Body of pancreas (tissue), 4 donors: ENCODE results near the gene ING2. TPM values are rescaled to one million over a fixed set of nuclear protein-coding genes. Genes with fewer than 3 reads are reported as not detected.

Experiments
- ATAC-seq: fragments of 150-250 bp; one replicate; pipeline ENCODE4 v1.9.1; 2016
- DNase-seq, 4 donors: peaks; one replicate each; pipeline ENCODE4 v3.0.0-alpha.2; 2019
- H3K27ac ChIP-seq, 4 donors: fragments of 200-600 bp; sonication (generic); 1 replicate in 3 of 4; 2 replicates in 1 of 4; pipeline versions ENCODE4 v1.5.1 to v1.6.1; 2016 to 2019; ENCODE audit warnings: mild to moderate bottlenecking in 1 of 4, mixed read lengths in 1 of 4, moderate library complexity in 1 of 4
- H3K27me3 ChIP-seq, 2 donors: fragments of 200-600 bp; sonication (generic); one replicate each; pipeline ENCODE4 v1.6.0; 2016; ENCODE audit warnings: mild to moderate bottlenecking in 1 of 2
- H3K36me3 ChIP-seq, 2 donors: fragments of 200-600 bp; sonication (generic); replicated peaks in 1 of 2; 2 replicates each; pipeline ENCODE4 v1.5.1; 2016; ENCODE audit warnings: low read depth in 2 of 2; ENCODE audit not compliant: insufficient read depth in 1 of 2
- H3K4me1 ChIP-seq: fragments of 200-600 bp; sonication (generic); one replicate; pipeline ENCODE4 v1.6.0; 2016
- H3K4me3 ChIP-seq, 2 donors: fragments of 200-600 bp; sonication (generic); 1 replicate in 1 of 2; 2 replicates in 1 of 2; pipeline ENCODE4 v1.5.1; 2016 to 2019
- H3K9me3 ChIP-seq, 3 donors: fragments of 200-600 bp; sonication (generic); 1 replicate in 2 of 3; 2 replicates in 1 of 3; pipeline ENCODE4 v1.5.1; 2016
- POLR2A ChIP-seq, 3 donors: fragments of 450-650 bp; IDR thresholded peaks; one replicate each; pipeline ENCODE4 v1.6.1; 2016; ENCODE audit warnings: antibody characterized with exemption in 3 of 3, mild to moderate bottlenecking in 2 of 3
- WGBS, 2 donors: methylation state at CpG; one replicate each; pipeline ENCODE4 v1.1.5; 2017; 5-methylcytosine and 5-hydroxymethylcytosine counted together
- intact Hi-C: fragments of 100-400 bp; cut with DNase I; formaldehyde crosslinking; loops from one replicate; pipeline ENCODE4 v1.15.1; 2023
- total RNA-seq, 2 donors: library from RNA; depleted of rRNA; stranded (reverse); fragments of >200 nt; gene quantifications; one replicate each; pipeline ENCODE4 v1.1.0, GENCODE V29; 2016
- TF ChIP-seq, protein P1 (sequence below), 7 experiments: fragments of 450-650 bp in 4 of 7; fragments of 200-600 bp in 3 of 7; sonication (generic) in 3 of 7; IDR thresholded peaks; one replicate each; pipeline ENCODE4 v1.5.1; 2016 to 2019; ENCODE audit warnings: antibody characterized with exemption in 7 of 7

Gene ING2
- total RNA-seq, 2 donors from 2014 or later: 3.6 to 14.5 TPM

DNA sequence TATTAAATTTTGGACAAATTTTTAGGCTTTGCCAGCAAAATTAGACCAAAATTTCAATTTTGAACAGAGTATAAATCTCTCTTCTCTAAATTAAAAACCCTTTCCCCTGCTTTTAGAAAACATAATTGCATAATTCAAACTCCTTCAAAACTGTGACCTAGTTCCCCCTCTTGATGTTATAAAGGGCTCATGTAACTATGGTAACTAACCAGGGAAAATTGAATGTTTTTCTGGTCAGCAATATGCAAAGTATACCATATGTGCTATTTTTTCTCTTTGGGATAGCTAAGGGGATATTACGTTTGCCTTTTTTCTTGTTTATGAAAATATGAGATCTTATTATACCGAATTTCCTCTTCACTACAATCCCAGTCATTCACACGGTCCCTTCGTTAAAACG lies 5.1 kb upstream of the ING2 start:
- intact Hi-C loops: no loop called here
- no peak overlapping the region for H3K4me3 ChIP-seq
- no peak overlapping the region for H3K27ac ChIP-seq
- DNase-seq (no peak), ATAC-seq (no peak)
- H3K36me3 ChIP-seq: no peaks in the 10 kb centered on the region
- H3K9me3 ChIP-seq: no peaks in the 10 kb centered on the region
- H3K27me3 ChIP-seq: no peaks in the 10 kb centered on the region
- peaks cover 14% of the 10 kb centered on the region for H3K4me1 ChIP-seq
- 79 to 85% methylated on average over 5 of the region's 5 CpGs for WGBS, 2 donors
- TF ChIP-seq POLR2A (IDR thresholded peaks at IDR 0.05): no peak
- TF ChIP-seq, protein P1, sequence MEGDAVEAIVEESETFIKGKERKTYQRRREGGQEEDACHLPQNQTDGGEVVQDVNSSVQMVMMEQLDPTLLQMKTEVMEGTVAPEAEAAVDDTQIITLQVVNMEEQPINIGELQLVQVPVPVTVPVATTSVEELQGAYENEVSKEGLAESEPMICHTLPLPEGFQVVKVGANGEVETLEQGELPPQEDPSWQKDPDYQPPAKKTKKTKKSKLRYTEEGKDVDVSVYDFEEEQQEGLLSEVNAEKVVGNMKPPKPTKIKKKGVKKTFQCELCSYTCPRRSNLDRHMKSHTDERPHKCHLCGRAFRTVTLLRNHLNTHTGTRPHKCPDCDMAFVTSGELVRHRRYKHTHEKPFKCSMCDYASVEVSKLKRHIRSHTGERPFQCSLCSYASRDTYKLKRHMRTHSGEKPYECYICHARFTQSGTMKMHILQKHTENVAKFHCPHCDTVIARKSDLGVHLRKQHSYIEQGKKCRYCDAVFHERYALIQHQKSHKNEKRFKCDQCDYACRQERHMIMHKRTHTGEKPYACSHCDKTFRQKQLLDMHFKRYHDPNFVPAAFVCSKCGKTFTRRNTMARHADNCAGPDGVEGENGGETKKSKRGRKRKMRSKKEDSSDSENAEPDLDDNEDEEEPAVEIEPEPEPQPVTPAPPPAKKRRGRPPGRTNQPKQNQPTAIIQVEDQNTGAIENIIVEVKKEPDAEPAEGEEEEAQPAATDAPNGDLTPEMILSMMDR (IDR thresholded peaks at IDR 0.05): no peak

DNA sequence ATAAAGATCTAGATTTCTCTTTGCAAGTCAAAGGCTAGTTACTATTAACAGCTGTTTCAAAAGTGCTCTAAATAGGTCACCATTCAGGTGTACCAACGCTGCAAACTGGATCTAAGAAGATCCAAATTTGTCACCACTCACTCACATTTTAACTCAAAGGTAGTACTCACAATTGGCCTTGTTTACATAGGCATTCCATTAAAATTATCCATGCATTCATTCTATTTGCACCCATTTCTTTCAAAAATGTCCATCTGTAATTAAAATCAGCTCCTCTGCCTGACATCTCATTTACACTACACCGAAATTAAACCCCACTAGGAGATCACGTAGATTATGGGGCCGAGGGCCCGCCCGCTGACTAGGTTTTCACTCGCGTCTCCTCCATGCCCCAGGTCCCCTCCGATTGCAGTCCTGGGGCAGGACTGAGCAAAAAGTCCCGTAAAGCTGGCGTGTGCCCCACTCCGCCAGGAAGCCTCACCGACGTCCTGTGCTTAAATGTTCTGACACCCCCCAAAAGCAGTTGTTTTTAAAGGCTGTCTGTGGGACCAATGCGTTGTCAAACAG lies 1.3 kb upstream of the ING2 start:
- Histone ChIP-seq H3K4me1 (peaks cover 33% of the 10 kb centered on the region), H3K27ac (peak overlapping the region; percentile 96 to 98 (median 96)), H3K9me3 (no peaks in the 10 kb centered on the region), H3K4me3 (peak overlapping the region; percentile 72 to 78), H3K27me3 (no peaks in the 10 kb centered on the region), H3K36me3 (no peaks in the 10 kb centered on the region)
- TF ChIP-seq, protein P1 (IDR thresholded peaks at IDR 0.05): no peak
- peak in 1 of 3 donors; percentile 33 for TF ChIP-seq POLR2A (IDR thresholded peaks at IDR 0.05)
- DNase-seq: no peak
- WGBS, 2 donors: 0 to 1% methylated on average over 11 to 15 of the region's 15 CpGs
- ATAC-seq: peak; percentile 0
- intact Hi-C loops: no loop called here

DNA sequence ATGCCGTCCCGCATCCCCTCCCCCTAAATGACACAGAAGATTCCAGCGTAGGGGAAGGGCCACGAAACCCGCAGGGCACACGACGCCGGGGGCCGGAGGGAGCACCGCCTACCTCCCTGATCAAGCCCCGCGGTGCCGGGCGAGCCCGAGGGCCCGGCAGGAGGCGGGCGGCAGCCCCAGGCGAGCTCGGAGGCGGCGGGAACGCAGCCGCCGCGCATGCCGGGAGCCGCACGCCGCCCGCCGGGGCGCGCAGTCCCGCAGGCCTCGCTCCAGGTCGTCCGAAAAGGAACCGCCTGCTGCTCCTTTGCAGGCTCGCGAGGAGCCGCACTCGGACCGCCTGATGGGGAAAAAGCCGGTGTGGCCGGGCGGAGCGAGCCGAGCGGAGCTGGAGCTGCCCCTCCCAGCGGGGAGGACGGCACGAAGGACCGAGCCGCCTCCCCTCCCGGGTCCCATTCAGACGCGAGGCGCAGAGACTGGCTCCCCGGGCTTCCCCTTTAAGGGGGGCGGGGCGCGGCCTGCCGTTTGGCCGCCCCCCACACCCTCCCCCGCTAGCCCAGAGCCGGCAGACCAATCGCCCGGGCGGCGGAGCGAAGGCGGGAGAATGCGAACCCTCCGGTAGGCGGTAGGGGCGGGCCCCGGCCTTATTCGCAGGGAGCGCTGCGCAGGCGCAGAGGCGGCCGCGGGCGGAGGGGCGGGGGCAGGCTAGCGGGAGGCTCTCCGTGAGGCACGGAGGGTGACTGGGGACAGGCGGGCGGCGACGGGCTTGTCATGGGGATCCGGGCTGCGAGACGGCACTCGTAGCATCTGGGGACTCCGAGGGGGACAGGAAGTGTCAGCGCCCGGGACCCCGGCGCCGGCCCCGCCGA lies 561 bp upstream of the ING2 start:
- TF ChIP-seq, protein P1 (IDR thresholded peaks at IDR 0.05): peak in 5 of 7 experiments; percentile 5 to 56 (median 40)
- peak; percentile 66 to 84 (median 83) for TF ChIP-seq POLR2A (IDR thresholded peaks at IDR 0.05)
- Histone ChIP-seq H3K4me1 (peaks cover 36% of the 10 kb centered on the region), H3K9me3 (no peaks in the 10 kb centered on the region), H3K4me3 (peak overlapping the region; percentile 72 to 78), H3K36me3 (no peaks in the 10 kb centered on the region), H3K27me3 (no peaks in the 10 kb centered on the region), H3K27ac (peak overlapping the region; percentile 96 to 98 (median 96))
- 0% methylated on average over 9 to 88 of the region's 106 CpGs for WGBS, 2 donors
- intact Hi-C loops: no loop called here
- DNase-seq: peak; percentile 99 to 100 (median 99)
- peak; percentile 81 for ATAC-seq

DNA sequence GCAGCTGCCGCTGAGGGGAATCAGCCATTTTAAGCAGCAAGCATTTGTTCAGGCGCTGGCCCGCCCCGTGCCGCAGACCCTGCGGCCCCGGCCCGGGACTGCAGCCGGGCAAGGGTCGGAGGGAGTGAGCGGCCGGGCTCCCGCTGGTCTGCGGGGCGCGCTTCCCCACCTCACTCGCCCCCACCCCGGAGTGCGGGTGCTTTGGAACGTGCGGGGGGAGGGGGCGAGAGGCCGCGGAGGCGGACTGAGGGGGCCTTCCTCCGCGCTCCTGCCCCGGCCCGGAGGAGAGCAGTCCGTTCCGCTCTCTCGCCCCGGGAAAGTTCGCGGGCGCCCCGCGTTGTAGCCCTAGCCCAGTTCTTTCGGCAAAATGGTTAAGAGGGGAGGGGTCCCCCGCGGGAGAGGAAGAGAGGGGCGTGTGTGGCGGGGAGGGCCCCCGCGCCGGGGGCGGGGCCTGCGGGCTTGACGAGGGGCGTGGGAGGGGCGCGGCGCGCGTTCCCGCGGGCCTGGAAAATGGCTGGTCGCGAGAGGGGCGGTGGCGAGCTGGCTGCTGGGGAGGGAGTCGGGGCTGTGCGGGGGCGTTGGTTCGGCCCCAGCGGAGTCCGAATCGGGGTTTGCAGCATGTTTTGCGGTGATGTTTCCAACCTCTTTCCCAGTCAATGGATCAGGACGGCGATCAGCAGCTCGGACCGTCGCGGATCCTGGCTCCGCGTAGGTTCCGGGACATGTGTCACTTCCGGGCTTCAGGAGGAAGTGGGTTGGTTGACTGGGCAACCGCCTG lies 942 bp downstream of the ING2 start:
- WGBS, 2 donors: 1% methylated on average over 30 to 53 of the region's 80 CpGs
- Histone ChIP-seq H3K36me3 (no peaks in the 10 kb centered on the region), H3K4me1 (peaks cover 36% of the 10 kb centered on the region), H3K4me3 (peak overlapping the region; percentile 51 to 78), H3K27me3 (no peaks in the 10 kb centered on the region), H3K27ac (peak overlapping the region; percentile 96 to 98 (median 96)), H3K9me3 (no peaks in the 10 kb centered on the region)
- ATAC-seq (peak; percentile 52), DNase-seq (peak; percentile 83 to 91 (median 87))
- peak; percentile 44 to 91 (median 87) for TF ChIP-seq POLR2A (IDR thresholded peaks at IDR 0.05)
- TF ChIP-seq, protein P1 (IDR thresholded peaks at IDR 0.05): peak in 3 of 7 experiments; percentile 5 to 16 (median 14)
- intact Hi-C loops: no loop called here
